ENCODE data around the gene S100A10.

Gene S100A10

GRCh38 chr1:151985768-151986167, 7.9 kb downstream of the S100A10 start:
- Histone ChIP-seq H3K36me3 (ENCODE audit: control insufficient read depth, insufficient read depth, low read length) (peaks cover 61% of the 10 kb centered on the region), H3K4me1 (ENCODE audit: control insufficient read depth, insufficient read depth, low read length) (peaks cover 36% of the 10 kb centered on the region), H3K27me3 (ENCODE audit: control insufficient read depth, insufficient read depth, low read length) (no peaks in the 10 kb centered on the region), H3K9ac (ENCODE audit: low read length) (no peak overlapping the region), H3K9me3 (ENCODE audit: control insufficient read depth, insufficient read depth, low read depth, low read length) (no peaks in the 10 kb centered on the region), H3K27ac (ENCODE audit: low read depth, low read length) (no peak overlapping the region), H3K4me3 (ENCODE audit: low read depth, low read length) (no peak overlapping the region)

GRCh38 chr1:151985270-151985669, 8.4 kb downstream of the S100A10 start:
- Histone ChIP-seq H3K27ac (ENCODE audit: low read depth, low read length) (no peak overlapping the region), H3K36me3 (ENCODE audit: control insufficient read depth, insufficient read depth, low read length) (peaks cover 61% of the 10 kb centered on the region), H3K4me1 (ENCODE audit: control insufficient read depth, insufficient read depth, low read length) (peaks cover 35% of the 10 kb centered on the region)

GRCh38 chr1:151984313-151984956, 9.2 kb downstream of the S100A10 start:
- Histone ChIP-seq H3K4me3 (ENCODE audit: low read depth, low read length) (no peak overlapping the region), H3K4me1 (ENCODE audit: control insufficient read depth, insufficient read depth, low read length) (peaks cover 32% of the 10 kb centered on the region), H3K27ac (ENCODE audit: low read depth, low read length) (no peak overlapping the region), H3K27me3 (ENCODE audit: control insufficient read depth, insufficient read depth, low read length) (no peaks in the 10 kb centered on the region), H3K9me3 (ENCODE audit: control insufficient read depth, insufficient read depth, low read depth, low read length) (no peaks in the 10 kb centered on the region), H3K9ac (ENCODE audit: low read length) (no peak overlapping the region), H3K36me3 (ENCODE audit: control insufficient read depth, insufficient read depth, low read length) (peaks cover 58% of the 10 kb centered on the region)

More at GRCh38 chr1:151985270-151985669, 8.4 kb downstream of the S100A10 start:
- H3K4me3 ChIP-seq (ENCODE audit: low read depth, low read length): no peak overlapping the region
- H3K9ac ChIP-seq (ENCODE audit: low read length): no peak overlapping the region
- H3K9me3 ChIP-seq (ENCODE audit: control insufficient read depth, insufficient read depth, low read depth, low read length): no peaks in the 10 kb centered on the region
- H3K27me3 ChIP-seq (ENCODE audit: control insufficient read depth, insufficient read depth, low read length): no peaks in the 10 kb centered on the region

- H3K4me3 ChIP-seq (ENCODE audit: low read depth, low read length): no peak overlapping the region
- no peaks in the 10 kb centered on the region for H3K27me3 ChIP-seq (ENCODE audit: control insufficient read depth, insufficient read depth, low read length)
- no peak overlapping the region for H3K27ac ChIP-seq (ENCODE audit: low read depth, low read length)
- H3K9ac ChIP-seq (ENCODE audit: low read length): no peak overlapping the region
- H3K9me3 ChIP-seq (ENCODE audit: control insufficient read depth, insufficient read depth, low read depth, low read length): no peaks in the 10 kb centered on the region
- peaks cover 14% of the 10 kb centered on the region; the same call in 1 of the 2 replicates for H3K4me1 ChIP-seq (ENCODE audit: control insufficient read depth, insufficient read depth, low read length)
- peaks cover 58% of the 10 kb centered on the region for H3K36me3 ChIP-seq (ENCODE audit: control insufficient read depth, insufficient read depth, low read length)
Measured at GRCh38 chr1:151982300-151983005, 11.2 kb downstream of the S100A10 start.

- no peak overlapping the region for H3K4me3 ChIP-seq (ENCODE audit: low read depth, low read length)
- H3K9ac ChIP-seq (ENCODE audit: low read length): no peak overlapping the region
- H3K9me3 ChIP-seq (ENCODE audit: control insufficient read depth, insufficient read depth, low read depth, low read length): no peaks in the 10 kb centered on the region
- no peaks in the 10 kb centered on the region for H3K27me3 ChIP-seq (ENCODE audit: control insufficient read depth, insufficient read depth, low read length)
- H3K27ac ChIP-seq (ENCODE audit: low read depth, low read length): no peak overlapping the region
- H3K4me1 ChIP-seq (ENCODE audit: control insufficient read depth, insufficient read depth, low read length): peaks cover 15% of the 10 kb centered on the region; the same call in 1 of the 2 replicates
- H3K36me3 ChIP-seq (ENCODE audit: control insufficient read depth, insufficient read depth, low read length): peaks cover 51% of the 10 kb centered on the region
Measured at GRCh38 chr1:151981178-151981525, 12.5 kb downstream of the S100A10 start.

- Histone ChIP-seq H3K27me3 (ENCODE audit: control insufficient read depth, insufficient read depth, low read length) (no peaks in the 10 kb centered on the region), H3K9ac (ENCODE audit: low read length) (no peak overlapping the region), H3K9me3 (ENCODE audit: control insufficient read depth, insufficient read depth, low read depth, low read length) (no peaks in the 10 kb centered on the region), H3K27ac (ENCODE audit: low read depth, low read length) (no peak overlapping the region), H3K36me3 (ENCODE audit: control insufficient read depth, insufficient read depth, low read length) (peaks cover 45% of the 10 kb centered on the region), H3K4me3 (ENCODE audit: low read depth, low read length) (no peak overlapping the region), H3K4me1 (ENCODE audit: control insufficient read depth, insufficient read depth, low read length) (peaks cover 15% of the 10 kb centered on the region; the same call in 1 of the 2 replicates)
Measured at GRCh38 chr1:151980287-151981177, 13.1 kb downstream of the S100A10 start.

- H3K27ac ChIP-seq (ENCODE audit: low read depth, low read length): no peak overlapping the region
- no peaks in the 10 kb centered on the region for H3K9me3 ChIP-seq (ENCODE audit: control insufficient read depth, insufficient read depth, low read depth, low read length)
- H3K4me3 ChIP-seq (ENCODE audit: low read depth, low read length): no peak overlapping the region
- no peaks in the 10 kb centered on the region for H3K27me3 ChIP-seq (ENCODE audit: control insufficient read depth, insufficient read depth, low read length)
- peaks cover 15% of the 10 kb centered on the region; the same call in 1 of the 2 replicates for H3K4me1 ChIP-seq (ENCODE audit: control insufficient read depth, insufficient read depth, low read length)
- no peak overlapping the region for H3K9ac ChIP-seq (ENCODE audit: low read length)
- H3K36me3 ChIP-seq (ENCODE audit: control insufficient read depth, insufficient read depth, low read length): peaks cover 29% of the 10 kb centered on the region
Measured at GRCh38 chr1:151978922-151979321, 14.7 kb downstream of the S100A10 start.

- no peaks in the 10 kb centered on the region for H3K9me3 ChIP-seq (ENCODE audit: control insufficient read depth, insufficient read depth, low read depth, low read length)
- H3K27ac ChIP-seq (ENCODE audit: low read depth, low read length): no peak overlapping the region
- no peak overlapping the region for H3K9ac ChIP-seq (ENCODE audit: low read length)
- H3K4me3 ChIP-seq (ENCODE audit: low read depth, low read length): no peak overlapping the region
- H3K4me1 ChIP-seq (ENCODE audit: control insufficient read depth, insufficient read depth, low read length): peaks cover 26% of the 10 kb centered on the region
- no peaks in the 10 kb centered on the region for H3K27me3 ChIP-seq (ENCODE audit: control insufficient read depth, insufficient read depth, low read length)
- peaks cover 17% of the 10 kb centered on the region for H3K36me3 ChIP-seq (ENCODE audit: control insufficient read depth, insufficient read depth, low read length)
Measured at GRCh38 chr1:151977662-151978230, 15.9 kb downstream of the S100A10 start.

GRCh38 chr1:151976858-151977257, 16.8 kb downstream of the S100A10 start:
- Histone ChIP-seq H3K9ac (ENCODE audit: low read length) (peak overlapping the region; percentile 51), H3K27me3 (ENCODE audit: control insufficient read depth, insufficient read depth, low read length) (no peaks in the 10 kb centered on the region), H3K4me1 (ENCODE audit: control insufficient read depth, insufficient read depth, low read length) (peaks cover 34% of the 10 kb centered on the region)

GRCh38 chr1:151976015-151976343, 17.7 kb downstream of the S100A10 start:
- no peaks in the 10 kb centered on the region for H3K27me3 ChIP-seq (ENCODE audit: control insufficient read depth, insufficient read depth, low read length)
- H3K36me3 ChIP-seq (ENCODE audit: control insufficient read depth, insufficient read depth, low read length): peaks cover 2% of the 10 kb centered on the region
- H3K27ac ChIP-seq (ENCODE audit: low read depth, low read length): no peak overlapping the region
- no peak overlapping the region for H3K4me3 ChIP-seq (ENCODE audit: low read depth, low read length)
- peaks cover 39% of the 10 kb centered on the region for H3K4me1 ChIP-seq (ENCODE audit: control insufficient read depth, insufficient read depth, low read length)
- no peak overlapping the region for H3K9ac ChIP-seq (ENCODE audit: low read length)
- H3K9me3 ChIP-seq (ENCODE audit: control insufficient read depth, insufficient read depth, low read depth, low read length): no peaks in the 10 kb centered on the region

More at GRCh38 chr1:151976858-151977257, 16.8 kb downstream of the S100A10 start:
- H3K27ac ChIP-seq (ENCODE audit: low read depth, low read length): no peak overlapping the region; the same call in 1 of the 2 replicates
- no peak overlapping the region; the same call in 1 of the 2 replicates for H3K4me3 ChIP-seq (ENCODE audit: low read depth, low read length)
- no peaks in the 10 kb centered on the region for H3K9me3 ChIP-seq (ENCODE audit: control insufficient read depth, insufficient read depth, low read depth, low read length)
- H3K36me3 ChIP-seq (ENCODE audit: control insufficient read depth, insufficient read depth, low read length): peaks cover 10% of the 10 kb centered on the region

Data from HUES6 (cell line).